ENCODE measurements around the gene CCDC15. TPM values are rescaled to one million over a fixed set of nuclear protein-coding genes. Genes with fewer than 3 reads are reported as not detected.

The CCDC15 gene
- total and polyA plus RNA-seq, 2 donors (not counting 1 experiment from before 2014, with no cell fraction given) = 0.31 to 1.8 TPM

DNA sequence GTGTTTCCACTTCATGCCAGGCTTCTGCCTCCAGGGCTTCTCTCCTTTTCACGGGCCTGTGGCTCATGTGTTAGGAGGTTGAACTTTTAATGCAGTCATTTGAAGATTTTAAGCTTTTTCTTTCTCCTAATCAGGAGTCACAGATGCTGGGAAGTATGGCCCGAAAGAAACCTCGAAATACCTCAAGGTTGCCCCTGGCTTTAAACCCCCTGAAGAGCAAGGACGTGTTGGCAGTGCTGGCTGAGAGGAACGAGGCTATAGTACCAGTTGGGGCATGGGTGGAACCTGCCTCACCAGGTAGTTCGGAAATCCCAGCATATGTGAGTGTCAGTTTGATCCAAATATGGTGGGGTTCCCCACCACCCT is 571 bp downstream of the CCDC15 start:
- H3K4me1 Mint-ChIP-seq = no peaks in the 10 kb centered on the region
- Histone ChIP-seq H3K27ac (ENCODE audit: low read length in 2 of 2) (peak overlapping the region in 1 of 2 donors; percentile 78), H3K4me3 (ENCODE audit: control extremely low read depth in 1 of 5, extremely low read depth in 1 of 5, insufficient read depth in 1 of 5, low read depth in 2 of 5, low read length in 4 of 5) (peak overlapping the region; percentile 62 to 85 (median 81)), H2AFZ (ENCODE audit: insufficient read depth, low read depth, low read length, poor library complexity, severe bottlenecking) (peak overlapping the region; percentile 99), H3K9me3 (ENCODE audit: control extremely low read depth in 1 of 3, control insufficient read depth in 2 of 3, insufficient read depth in 1 of 3, low read length in 2 of 3) (peaks cover 0 to 2% (median under 1%) of the 10 kb centered on the region in 3 donors), H3K4me1 (ENCODE audit: control insufficient read depth in 2 of 2, insufficient read depth in 2 of 2, low read length in 2 of 2) (peaks cover 11 to 15% of the 10 kb centered on the region in 2 donors), H4K20me1 (ENCODE audit: control insufficient read depth, insufficient read depth, low read length, poor library complexity, severe bottlenecking) (no peaks in the 10 kb centered on the region), H3K9ac (ENCODE audit: low read length) (peak overlapping the region; percentile 85), H3K4me2 (replicated peaks; ENCODE audit: low read depth, low read length, poor library complexity, severe bottlenecking) (peak overlapping the region; percentile 89), H3K36me3 (replicated peaks in 1 of 2; ENCODE audit: control extremely low read depth in 1 of 2, control insufficient read depth in 1 of 2, extremely low read depth in 1 of 2, insufficient read depth in 2 of 2, low read length in 1 of 2) (no peaks in the 10 kb centered on the region), H3K79me2 (ENCODE audit: control insufficient read depth, insufficient read depth, low read length) (no peaks in the 10 kb centered on the region), H3K27me3 (replicated peaks in 1 of 4; ENCODE audit: control extremely low read depth in 1 of 4, control insufficient read depth in 3 of 4, insufficient read depth in 4 of 4, low read length in 3 of 4) (peaks cover 0 to 2% (median 0%) of the 10 kb centered on the region in 4 experiments)
- no peaks in the 10 kb centered on the region for H3K9me3 Mint-ChIP-seq (ENCODE audit: insufficient read depth)
- no peaks in the 10 kb centered on the region for H3K27me3 Mint-ChIP-seq
- H3K27ac Mint-ChIP-seq = no peak overlapping the region
- 45% methylated on average over 5 of the region's 6 CpGs for WGBS (ENCODE audit: insufficient coverage)
- TF ChIP-seq, protein P1, sequence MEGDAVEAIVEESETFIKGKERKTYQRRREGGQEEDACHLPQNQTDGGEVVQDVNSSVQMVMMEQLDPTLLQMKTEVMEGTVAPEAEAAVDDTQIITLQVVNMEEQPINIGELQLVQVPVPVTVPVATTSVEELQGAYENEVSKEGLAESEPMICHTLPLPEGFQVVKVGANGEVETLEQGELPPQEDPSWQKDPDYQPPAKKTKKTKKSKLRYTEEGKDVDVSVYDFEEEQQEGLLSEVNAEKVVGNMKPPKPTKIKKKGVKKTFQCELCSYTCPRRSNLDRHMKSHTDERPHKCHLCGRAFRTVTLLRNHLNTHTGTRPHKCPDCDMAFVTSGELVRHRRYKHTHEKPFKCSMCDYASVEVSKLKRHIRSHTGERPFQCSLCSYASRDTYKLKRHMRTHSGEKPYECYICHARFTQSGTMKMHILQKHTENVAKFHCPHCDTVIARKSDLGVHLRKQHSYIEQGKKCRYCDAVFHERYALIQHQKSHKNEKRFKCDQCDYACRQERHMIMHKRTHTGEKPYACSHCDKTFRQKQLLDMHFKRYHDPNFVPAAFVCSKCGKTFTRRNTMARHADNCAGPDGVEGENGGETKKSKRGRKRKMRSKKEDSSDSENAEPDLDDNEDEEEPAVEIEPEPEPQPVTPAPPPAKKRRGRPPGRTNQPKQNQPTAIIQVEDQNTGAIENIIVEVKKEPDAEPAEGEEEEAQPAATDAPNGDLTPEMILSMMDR (IDR thresholded peaks at IDR 0.05) = no peak
- TF ChIP-seq EZH2 (IDR thresholded peaks at IDR 0.05; ENCODE audit: borderline replicate concordance, insufficient read depth, low read depth, low read length, poor library complexity, severe bottlenecking) = no peak
- H3K4me3 Mint-ChIP-seq = no peak overlapping the region
- CTCF ChIA-PET = interaction anchor here (0.6 to 1.7 kb wide), 5 partner anchors 78 to 465 kb away, joined by 3 to 11 read pairs (median 5); no protein-coding TSS in a partner anchor
- ATAC-seq (ENCODE audit: low read depth) (no peak), DNase-seq (no peak)
- intact Hi-C loops (cut with micrococcal nuclease) = loop anchor here (1.0 to 5.0 kb wide), 8 partner anchors 77 to 948 kb away; partner anchors contain the start of genes DDX25, EI24, PUS3 and SLC37A2
- POLR2A ChIA-PET = interaction anchor here (2.0 kb wide), 1 partner anchor 157 kb away, joined by 16 read pairs; the partner anchor contains the start of gene TMEM218

DNA sequence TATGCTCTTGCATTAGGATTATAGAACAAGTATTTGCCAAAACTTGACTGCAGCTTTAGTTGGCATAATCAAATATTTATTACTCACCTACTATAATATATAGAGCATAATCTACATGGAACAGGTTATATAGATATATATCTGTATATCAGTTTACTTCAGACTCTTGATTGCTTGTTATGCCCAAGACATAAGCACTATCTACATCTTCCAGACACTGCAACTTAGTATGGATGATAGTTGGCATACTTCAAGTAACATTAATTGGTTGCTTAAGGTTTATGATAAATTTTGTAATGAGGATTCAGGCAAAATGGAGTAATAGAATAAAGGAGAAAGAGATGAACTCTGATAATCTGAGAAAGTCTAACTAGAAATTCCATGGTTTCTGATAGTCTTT is 1.0 kb downstream of the CCDC15 start:
- intact Hi-C loops (cut with micrococcal nuclease) = no loop called here
- TF ChIP-seq EZH2 (IDR thresholded peaks at IDR 0.05; ENCODE audit: borderline replicate concordance, insufficient read depth, low read depth, low read length, poor library complexity, severe bottlenecking) = no peak
- TF ChIP-seq, protein P1 (IDR thresholded peaks at IDR 0.05) = no peak
- Histone ChIP-seq H3K4me3 (ENCODE audit: control extremely low read depth in 1 of 5, extremely low read depth in 1 of 5, insufficient read depth in 1 of 5, low read depth in 2 of 5, low read length in 4 of 5) (no peak overlapping the region), H3K36me3 (replicated peaks in 1 of 2; ENCODE audit: control extremely low read depth in 1 of 2, control insufficient read depth in 1 of 2, extremely low read depth in 1 of 2, insufficient read depth in 2 of 2, low read length in 1 of 2) (no peaks in the 10 kb centered on the region), H3K79me2 (ENCODE audit: control insufficient read depth, insufficient read depth, low read length) (no peaks in the 10 kb centered on the region), H3K27me3 (replicated peaks in 1 of 4; ENCODE audit: control extremely low read depth in 1 of 4, control insufficient read depth in 3 of 4, insufficient read depth in 4 of 4, low read length in 3 of 4) (peaks cover 0 to 2% (median 0%) of the 10 kb centered on the region in 4 experiments), H3K9ac (ENCODE audit: low read length) (no peak overlapping the region), H2AFZ (ENCODE audit: insufficient read depth, low read depth, low read length, poor library complexity, severe bottlenecking) (peak overlapping the region; percentile 99), H4K20me1 (ENCODE audit: control insufficient read depth, insufficient read depth, low read length, poor library complexity, severe bottlenecking) (no peaks in the 10 kb centered on the region), H3K27ac (ENCODE audit: low read length in 2 of 2) (no peak overlapping the region), H3K4me1 (ENCODE audit: control insufficient read depth in 2 of 2, insufficient read depth in 2 of 2, low read length in 2 of 2) (peaks cover 11 to 15% of the 10 kb centered on the region in 2 donors), H3K4me2 (replicated peaks; ENCODE audit: low read depth, low read length, poor library complexity, severe bottlenecking) (no peak overlapping the region), H3K9me3 (ENCODE audit: control extremely low read depth in 1 of 3, control insufficient read depth in 2 of 3, insufficient read depth in 1 of 3, low read length in 2 of 3) (peaks cover 0 to 2% (median 0%) of the 10 kb centered on the region in 3 donors)
- Mint-ChIP-seq H3K4me3 (peak overlapping the region; percentile 42), H3K4me1 (no peaks in the 10 kb centered on the region), H3K27ac (no peak overlapping the region), H3K9me3 (ENCODE audit: insufficient read depth) (no peaks in the 10 kb centered on the region), H3K27me3 (no peaks in the 10 kb centered on the region)
- DNase-seq (no peak), ATAC-seq (ENCODE audit: low read depth) (no peak)
- ChIA-PET CTCF (interaction anchor here (0.6 to 1.2 kb wide), 4 partner anchors 165 to 465 kb away, joined by 3 to 4 read pairs (median 3); no protein-coding TSS in a partner anchor), POLR2A (interaction anchor here (2.0 kb wide), 1 partner anchor 157 kb away, joined by 16 read pairs; the partner anchor contains the start of gene TMEM218)

All from B cell (primary cell).